Adrenal gland (tissue), 5 donors: Measurements from ENCODE around the gene SIX1.

Source experiments
- POLR2A ChIP-seq, 2 donors: fragments of 450-650 bp; IDR thresholded peaks; one replicate each; pipeline ENCODE4 v1.6.1; 2017; ENCODE audit warnings: antibody characterized with exemption in 2 of 2, mild to moderate bottlenecking in 2 of 2, moderate library complexity in 1 of 2
- TF ChIP-seq, protein P1 (sequence below), 6 experiments: fragments of 450-650 bp in 4 of 6; fragments of 200-600 bp in 2 of 6; sonication (generic) in 1 of 6; IDR thresholded peaks; 1 replicate in 5 of 6; 2 replicates in 1 of 6; pipeline versions ENCODE4 v1.5.1 to v1.8.0; 2016 to 2021; ENCODE audit warnings: antibody characterized with exemption in 6 of 6, mild to moderate bottlenecking in 2 of 6, moderate library complexity in 1 of 6
- donor health status: DM: no; HTN: no; CAD: no.

GRCh38 chr14:60695327-60695726, 46.0 kb upstream of the SIX1 start:
- TF ChIP-seq, protein P1, sequence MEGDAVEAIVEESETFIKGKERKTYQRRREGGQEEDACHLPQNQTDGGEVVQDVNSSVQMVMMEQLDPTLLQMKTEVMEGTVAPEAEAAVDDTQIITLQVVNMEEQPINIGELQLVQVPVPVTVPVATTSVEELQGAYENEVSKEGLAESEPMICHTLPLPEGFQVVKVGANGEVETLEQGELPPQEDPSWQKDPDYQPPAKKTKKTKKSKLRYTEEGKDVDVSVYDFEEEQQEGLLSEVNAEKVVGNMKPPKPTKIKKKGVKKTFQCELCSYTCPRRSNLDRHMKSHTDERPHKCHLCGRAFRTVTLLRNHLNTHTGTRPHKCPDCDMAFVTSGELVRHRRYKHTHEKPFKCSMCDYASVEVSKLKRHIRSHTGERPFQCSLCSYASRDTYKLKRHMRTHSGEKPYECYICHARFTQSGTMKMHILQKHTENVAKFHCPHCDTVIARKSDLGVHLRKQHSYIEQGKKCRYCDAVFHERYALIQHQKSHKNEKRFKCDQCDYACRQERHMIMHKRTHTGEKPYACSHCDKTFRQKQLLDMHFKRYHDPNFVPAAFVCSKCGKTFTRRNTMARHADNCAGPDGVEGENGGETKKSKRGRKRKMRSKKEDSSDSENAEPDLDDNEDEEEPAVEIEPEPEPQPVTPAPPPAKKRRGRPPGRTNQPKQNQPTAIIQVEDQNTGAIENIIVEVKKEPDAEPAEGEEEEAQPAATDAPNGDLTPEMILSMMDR (IDR thresholded peaks at IDR 0.05) = no peak
- TF ChIP-seq POLR2A (IDR thresholded peaks at IDR 0.05) = no peak
